Kidney (tissue), 14 donors: Measurements from ENCODE around the gene CR2. TPM values are rescaled to one million over a fixed set of nuclear protein-coding genes. Genes with fewer than 3 reads are reported as not detected.

Experiments used
- DNase-seq, 5 donors: peaks; one replicate each; pipeline ENCODE4 v3.0.0-alpha.2; 2013 to 2020
- FAIRE-seq: peaks from 2 replicates; lab custom pipeline; 2012; peaks lifted over from hg19 to GRCh38; lab: Jason Lieb, UNC
- H3K27ac ChIP-seq, 2 donors: one replicate each; pipeline ENCODE4 v1.7.0; 2013; ENCODE audit warnings: low read depth in 2 of 2, low read length in 2 of 2, inconsistent platforms in 1 of 2
- H3K27me3 ChIP-seq: one replicate; pipeline ENCODE4 v1.7.1; 2013; ENCODE audit warnings: low read length, inconsistent platforms; ENCODE audit not compliant: control insufficient read depth, insufficient read depth
- H3K36me3 ChIP-seq, 3 donors: one replicate each; pipeline versions ENCODE4 v1.7.0 to v1.7.1; 2013; ENCODE audit warnings: low read length in 3 of 3, control low read depth in 1 of 3, inconsistent platforms in 1 of 3; ENCODE audit not compliant: insufficient read depth in 3 of 3, control insufficient read depth in 2 of 3
- H3K4me1 ChIP-seq, 3 donors: one replicate each; pipeline versions ENCODE4 v1.7.0 to v1.7.1; 2013; ENCODE audit warnings: low read length in 3 of 3, inconsistent platforms in 1 of 3, low read depth in 1 of 3; ENCODE audit not compliant: control insufficient read depth in 2 of 3, insufficient read depth in 2 of 3
- H3K4me3 ChIP-seq, 3 donors: one replicate each; pipeline versions ENCODE4 v1.7.0 to v1.8.1; 2013; ENCODE audit warnings: low read length in 3 of 3, control low read depth in 1 of 3, inconsistent platforms in 1 of 3
- H3K9ac ChIP-seq, 3 donors: one replicate each; pipeline versions ENCODE4 v1.7.0 to v1.7.1; 2013; ENCODE audit warnings: low read length in 3 of 3, control low read depth in 1 of 3, inconsistent platforms in 1 of 3
- H3K9me3 ChIP-seq, 3 donors: one replicate each; pipeline versions ENCODE4 v1.7.0 to v1.7.1; 2013; ENCODE audit warnings: low read length in 3 of 3, control low read depth in 1 of 3, inconsistent platforms in 1 of 3; ENCODE audit not compliant: control insufficient read depth in 2 of 3, insufficient read depth in 1 of 3
- CTCF ChIP-seq: IDR thresholded peaks from 3 replicates; pipeline ENCODE4 v1.5.1; 2012; ENCODE audit warnings: mild to moderate bottlenecking, moderate library complexity, borderline replicate concordance; ENCODE audit not compliant: insufficient read depth; ENCODE audit errors: extremely low read depth
- intact Hi-C: fragments of 100-400 bp; cut with DNase I; formaldehyde crosslinking; loops from one replicate; pipeline ENCODE4 v1.11.1; 2022
- polyA plus RNA-seq: library from polyadenylated mRNA; stranded (reverse); fragments of 350-450 nt; fragmentation: Illumina TruSeq; extraction: RNeasy Lipid Tissue Mini Kit (QIAGEN cat#74804); gene quantifications from one replicate; pipeline ENCODE4 v1.2.3, GENCODE V29; 2014; ENCODE audit warnings: low read depth, low replicate concordance; ENCODE audit not compliant: insufficient read depth
- total RNA-seq: library from RNA; stranded (reverse); fragmentation: NEBNext Ultra II Directional; extraction: Animal tissue kit (Norgen Biotek cat#: 25700); gene quantifications from one replicate; pipeline ENCODE4 v1.2.1, GENCODE V29; 2021
- donor health status: control.
- donor health status: control.
- donor health status: control.
- donor health status: control.
- donor health status: control.
- donor health status: DM: yes; HTN: yes; CAD: no.
- donor health status: Normal renal cell carcinoma (clear cell type).

CR2 gene
- total and polyA plus RNA-seq, 2 donors from 2014 or later = 0.28 to 0.98 TPM

DNA sequence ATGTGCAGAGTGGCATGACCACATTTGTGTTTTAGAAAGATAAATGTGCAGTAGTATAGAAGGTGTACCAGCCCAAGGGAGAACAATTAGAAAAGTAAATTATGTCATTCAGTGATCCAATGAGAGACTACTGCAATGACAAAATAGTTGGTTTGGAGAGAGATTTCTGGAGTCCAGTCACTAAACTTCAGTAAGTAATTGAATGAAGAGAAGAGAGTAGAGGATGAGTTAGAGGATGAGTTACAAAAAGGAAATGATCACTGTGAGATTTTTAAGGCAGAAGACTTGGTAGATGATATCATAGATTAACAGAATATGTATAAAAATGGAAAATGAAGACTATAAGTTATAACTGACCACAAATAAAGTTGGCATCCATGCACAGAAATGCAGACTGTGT lies 8.4 kb downstream of the CR2 start:
- no peaks in the 10 kb centered on the region for H3K36me3 ChIP-seq
- H3K27ac ChIP-seq = no peak overlapping the region
- no peak overlapping the region for H3K9ac ChIP-seq
- H3K9me3 ChIP-seq = no peaks in the 10 kb centered on the region
- intact Hi-C loops = no loop called here
- TF ChIP-seq CTCF = no peak
- H3K4me3 ChIP-seq = no peak overlapping the region
- FAIRE-seq (no peak), DNase-seq (no peak)
- no peaks in the 10 kb centered on the region for H3K4me1 ChIP-seq
- H3K27me3 ChIP-seq = no peaks in the 10 kb centered on the region

DNA sequence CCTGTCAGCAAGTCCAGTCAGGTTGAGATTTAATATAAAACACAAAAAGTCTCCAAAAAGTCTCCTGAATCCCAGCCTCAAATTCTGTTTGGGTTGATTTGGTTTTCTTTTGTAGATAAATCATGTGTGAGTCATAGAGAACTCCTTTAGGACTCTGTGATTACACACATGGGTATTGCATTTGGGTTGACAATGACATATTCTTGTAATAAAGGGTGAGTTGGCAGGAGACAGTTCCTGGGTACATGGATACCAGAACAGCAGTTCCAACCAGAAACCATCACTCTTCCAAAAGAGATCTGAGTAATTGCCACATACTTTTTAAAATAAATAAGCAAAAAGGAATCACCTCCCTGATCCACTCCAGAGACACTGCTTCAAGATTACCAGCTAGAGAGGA lies 8.9 kb downstream of the CR2 start:
- TF ChIP-seq CTCF = no peak
- no peak overlapping the region for H3K9ac ChIP-seq
- H3K36me3 ChIP-seq = no peaks in the 10 kb centered on the region
- H3K27ac ChIP-seq = no peak overlapping the region
- H3K27me3 ChIP-seq = no peaks in the 10 kb centered on the region
- no peak for DNase-seq
- intact Hi-C loops = no loop called here
- no peak overlapping the region for H3K4me3 ChIP-seq
- no peaks in the 10 kb centered on the region for H3K4me1 ChIP-seq
- no peaks in the 10 kb centered on the region for H3K9me3 ChIP-seq
- FAIRE-seq = no peak

GRCh38 chr1:207463571-207463970 lies 9.4 kb downstream of the CR2 start:
- no peaks in the 10 kb centered on the region for H3K27me3 ChIP-seq
- no peaks in the 10 kb centered on the region for H3K9me3 ChIP-seq
- no peaks in the 10 kb centered on the region for H3K4me1 ChIP-seq
- no peak for DNase-seq
- no peak overlapping the region for H3K27ac ChIP-seq
- TF ChIP-seq CTCF = no peak
- FAIRE-seq = no peak
- H3K36me3 ChIP-seq = no peaks in the 10 kb centered on the region
- H3K4me3 ChIP-seq = no peak overlapping the region
- no peak overlapping the region for H3K9ac ChIP-seq
- intact Hi-C loops = no loop called here

- H3K9me3 ChIP-seq = no peaks in the 10 kb centered on the region
- H3K36me3 ChIP-seq = no peaks in the 10 kb centered on the region
- intact Hi-C loops = no loop called here
- H3K27ac ChIP-seq = no peak overlapping the region
- H3K4me3 ChIP-seq = no peak overlapping the region
- H3K27me3 ChIP-seq = no peaks in the 10 kb centered on the region
- no peak for FAIRE-seq
- no peak for DNase-seq
- TF ChIP-seq CTCF = no peak
- no peaks in the 10 kb centered on the region for H3K4me1 ChIP-seq
- H3K9ac ChIP-seq = no peak overlapping the region
Measured at GRCh38 chr1:207470927-207471326, 16.8 kb downstream of the CR2 start.
